ENCODE results near the gene MID2. TPM values are rescaled to one million over a fixed set of nuclear protein-coding genes. Genes with fewer than 3 reads are reported as not detected.
"Not testable (repeated sequence)": the region's sequence is repeated elsewhere in the genome, so short reads cannot be mapped to it uniquely, and the experiment has no call there.

Gene MID2
- polyA plus RNA-seq, 3 donors: 0.20 TPM; not detected in 2

- H3K9me3 Mint-ChIP-seq: no peaks in the 10 kb centered on the region
- TF ChIP-seq, protein P1, sequence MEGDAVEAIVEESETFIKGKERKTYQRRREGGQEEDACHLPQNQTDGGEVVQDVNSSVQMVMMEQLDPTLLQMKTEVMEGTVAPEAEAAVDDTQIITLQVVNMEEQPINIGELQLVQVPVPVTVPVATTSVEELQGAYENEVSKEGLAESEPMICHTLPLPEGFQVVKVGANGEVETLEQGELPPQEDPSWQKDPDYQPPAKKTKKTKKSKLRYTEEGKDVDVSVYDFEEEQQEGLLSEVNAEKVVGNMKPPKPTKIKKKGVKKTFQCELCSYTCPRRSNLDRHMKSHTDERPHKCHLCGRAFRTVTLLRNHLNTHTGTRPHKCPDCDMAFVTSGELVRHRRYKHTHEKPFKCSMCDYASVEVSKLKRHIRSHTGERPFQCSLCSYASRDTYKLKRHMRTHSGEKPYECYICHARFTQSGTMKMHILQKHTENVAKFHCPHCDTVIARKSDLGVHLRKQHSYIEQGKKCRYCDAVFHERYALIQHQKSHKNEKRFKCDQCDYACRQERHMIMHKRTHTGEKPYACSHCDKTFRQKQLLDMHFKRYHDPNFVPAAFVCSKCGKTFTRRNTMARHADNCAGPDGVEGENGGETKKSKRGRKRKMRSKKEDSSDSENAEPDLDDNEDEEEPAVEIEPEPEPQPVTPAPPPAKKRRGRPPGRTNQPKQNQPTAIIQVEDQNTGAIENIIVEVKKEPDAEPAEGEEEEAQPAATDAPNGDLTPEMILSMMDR (IDR thresholded peaks at IDR 0.05): no peak
- no peak overlapping the region for H3K27ac Mint-ChIP-seq
- WGBS (ENCODE audit: insufficient coverage): 88% methylated on average over 1 of the region's 2 CpGs
- H3K4me3 Mint-ChIP-seq: peak overlapping the region in 1 of 2 donors; percentile 40
- DNase-seq: no peak
- no peak overlapping the region for H2AFZ ChIP-seq (ENCODE audit: insufficient read depth, low read depth, low read length, poor library complexity, severe bottlenecking)
- no peak overlapping the region for H3K4me3 ChIP-seq (replicated peaks in 1 of 3; ENCODE audit: low read depth in 2 of 3, low read length in 3 of 3)
- H3K4me1 ChIP-seq (ENCODE audit: control insufficient read depth in 1 of 2, insufficient read depth in 2 of 2, low read length in 2 of 2): no peaks in the 10 kb centered on the region
- H3K4me1 Mint-ChIP-seq: peaks cover 6% of the 10 kb centered on the region
- H3K36me3 Mint-ChIP-seq: no peaks in the 10 kb centered on the region
- peaks cover 6% of the 10 kb centered on the region in 2 donors for H3K27me3 ChIP-seq (ENCODE audit: control insufficient read depth in 2 of 2, insufficient read depth in 2 of 2, low read length in 2 of 2)
- H3K27ac ChIP-seq (ENCODE audit: low read depth in 1 of 2, low read length in 2 of 2): no peak overlapping the region
- H3K9ac ChIP-seq (ENCODE audit: insufficient read depth, low read length, poor library complexity, severe bottlenecking): no peak overlapping the region
- no peaks in the 10 kb centered on the region for H3K36me3 ChIP-seq (replicated peaks in 1 of 2; ENCODE audit: control insufficient read depth in 1 of 2, insufficient read depth in 2 of 2, low read length in 2 of 2)
- H4K20me1 ChIP-seq (ENCODE audit: insufficient read depth, low read length): no peaks in the 10 kb centered on the region
- no peak overlapping the region for H3K4me2 ChIP-seq (replicated peaks; ENCODE audit: extremely low read depth, low read length, poor library complexity, severe bottlenecking)
- H3K27me3 Mint-ChIP-seq (ENCODE audit: low read depth in 3 of 3): peaks cover 4 to 17% (median 7%) of the 10 kb centered on the region in 3 donors
- H3K9me3 ChIP-seq (replicated peaks in 1 of 2; ENCODE audit: control insufficient read depth in 1 of 2, insufficient read depth in 1 of 2, low read length in 2 of 2): no peaks in the 10 kb centered on the region
- intact Hi-C loops (cut with micrococcal nuclease): no loop called here
- no peaks in the 10 kb centered on the region for H3K79me2 ChIP-seq (ENCODE audit: insufficient read depth, low read length)
These were observed 25.5 kb downstream of the MID2 start for GRCh38 chrX:107851215-107851614.

DNA sequence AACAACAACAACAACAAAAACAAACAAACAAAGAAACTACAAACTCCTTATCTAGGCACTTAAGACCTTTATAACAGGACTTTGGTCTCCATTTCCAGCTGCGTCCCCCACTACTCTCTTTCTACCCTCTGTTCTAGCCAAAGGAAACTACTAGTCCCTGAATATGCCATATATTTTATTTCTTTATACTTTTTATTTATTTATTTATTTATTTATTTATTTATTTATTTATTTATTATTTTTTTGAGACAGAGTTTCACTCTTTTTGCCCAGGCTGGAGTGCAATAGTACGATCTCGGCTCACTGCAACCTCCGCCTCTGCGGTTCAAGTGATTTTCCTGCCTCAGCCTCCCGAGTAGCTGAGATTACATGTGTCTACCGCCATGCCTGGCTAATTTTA, 26.0 kb downstream of the MID2 start:
- H3K4me1 Mint-ChIP-seq; intact Hi-C loops (cut with micrococcal nuclease); H3K9me3 ChIP-seq (replicated peaks in 1 of 2; ENCODE audit: control insufficient read depth in 1 of 2, insufficient read depth in 1 of 2, low read length in 2 of 2); H3K9me3 Mint-ChIP-seq; H3K27ac ChIP-seq (ENCODE audit: low read depth in 1 of 2, low read length in 2 of 2); H3K27me3 ChIP-seq (ENCODE audit: control insufficient read depth in 2 of 2, insufficient read depth in 2 of 2, low read length in 2 of 2); H3K4me2 ChIP-seq (replicated peaks; ENCODE audit: extremely low read depth, low read length, poor library complexity, severe bottlenecking); DNase-seq; H2AFZ ChIP-seq (ENCODE audit: insufficient read depth, low read depth, low read length, poor library complexity, severe bottlenecking); H3K4me3 Mint-ChIP-seq; H3K4me1 ChIP-seq (ENCODE audit: control insufficient read depth in 1 of 2, insufficient read depth in 2 of 2, low read length in 2 of 2); H3K9ac ChIP-seq (ENCODE audit: insufficient read depth, low read length, poor library complexity, severe bottlenecking); H3K4me3 ChIP-seq (replicated peaks in 1 of 3; ENCODE audit: low read depth in 2 of 3, low read length in 3 of 3); H3K36me3 Mint-ChIP-seq; H3K36me3 ChIP-seq (replicated peaks in 1 of 2; ENCODE audit: control insufficient read depth in 1 of 2, insufficient read depth in 2 of 2, low read length in 2 of 2); H4K20me1 ChIP-seq (ENCODE audit: insufficient read depth, low read length); H3K79me2 ChIP-seq (ENCODE audit: insufficient read depth, low read length); H3K27ac Mint-ChIP-seq: not testable (repeated sequence)
- no CpG with 5 or more reads among the region's 7 CpGs for WGBS (ENCODE audit: insufficient coverage)
- peaks cover 4 to 19% (median 7%) of the 10 kb centered on the region in 3 donors for H3K27me3 Mint-ChIP-seq (ENCODE audit: low read depth in 3 of 3)

Measured in CD14-positive monocyte (primary cell).